GM12801 (cell line): ENCODE data around the gene TOLLIP.

ENCODE experiments used
- TF ChIP-seq, protein P1 (sequence below): IDR thresholded peaks from one replicate; pipeline ENCODE4 v1.5.1; 2011; ENCODE audit warnings: control low read depth; ENCODE audit not compliant: insufficient read length; ENCODE audit errors: extremely low read depth

The TOLLIP gene

DNA sequence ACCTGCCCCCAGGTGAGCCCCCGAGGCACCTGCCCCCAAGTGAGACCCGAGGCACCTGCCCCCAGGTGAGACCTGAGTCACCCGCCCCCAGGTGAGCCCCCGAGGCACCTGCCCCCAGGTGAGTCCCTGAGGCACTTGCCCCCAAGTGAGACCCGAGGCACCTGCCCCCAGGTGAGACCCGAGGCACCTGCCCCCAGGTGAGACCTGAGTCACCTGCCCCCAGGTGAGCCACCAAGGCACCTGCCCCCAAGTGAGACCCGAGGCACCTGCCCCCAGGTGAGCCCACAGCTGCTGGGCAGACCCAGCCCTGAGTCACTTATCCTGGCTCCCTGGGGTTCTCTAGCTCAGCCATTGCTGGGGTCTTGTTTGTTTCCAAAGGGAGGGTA lies 50.4 kb downstream of the TOLLIP start:
- TF ChIP-seq, protein P1, sequence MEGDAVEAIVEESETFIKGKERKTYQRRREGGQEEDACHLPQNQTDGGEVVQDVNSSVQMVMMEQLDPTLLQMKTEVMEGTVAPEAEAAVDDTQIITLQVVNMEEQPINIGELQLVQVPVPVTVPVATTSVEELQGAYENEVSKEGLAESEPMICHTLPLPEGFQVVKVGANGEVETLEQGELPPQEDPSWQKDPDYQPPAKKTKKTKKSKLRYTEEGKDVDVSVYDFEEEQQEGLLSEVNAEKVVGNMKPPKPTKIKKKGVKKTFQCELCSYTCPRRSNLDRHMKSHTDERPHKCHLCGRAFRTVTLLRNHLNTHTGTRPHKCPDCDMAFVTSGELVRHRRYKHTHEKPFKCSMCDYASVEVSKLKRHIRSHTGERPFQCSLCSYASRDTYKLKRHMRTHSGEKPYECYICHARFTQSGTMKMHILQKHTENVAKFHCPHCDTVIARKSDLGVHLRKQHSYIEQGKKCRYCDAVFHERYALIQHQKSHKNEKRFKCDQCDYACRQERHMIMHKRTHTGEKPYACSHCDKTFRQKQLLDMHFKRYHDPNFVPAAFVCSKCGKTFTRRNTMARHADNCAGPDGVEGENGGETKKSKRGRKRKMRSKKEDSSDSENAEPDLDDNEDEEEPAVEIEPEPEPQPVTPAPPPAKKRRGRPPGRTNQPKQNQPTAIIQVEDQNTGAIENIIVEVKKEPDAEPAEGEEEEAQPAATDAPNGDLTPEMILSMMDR, result no peak

DNA sequence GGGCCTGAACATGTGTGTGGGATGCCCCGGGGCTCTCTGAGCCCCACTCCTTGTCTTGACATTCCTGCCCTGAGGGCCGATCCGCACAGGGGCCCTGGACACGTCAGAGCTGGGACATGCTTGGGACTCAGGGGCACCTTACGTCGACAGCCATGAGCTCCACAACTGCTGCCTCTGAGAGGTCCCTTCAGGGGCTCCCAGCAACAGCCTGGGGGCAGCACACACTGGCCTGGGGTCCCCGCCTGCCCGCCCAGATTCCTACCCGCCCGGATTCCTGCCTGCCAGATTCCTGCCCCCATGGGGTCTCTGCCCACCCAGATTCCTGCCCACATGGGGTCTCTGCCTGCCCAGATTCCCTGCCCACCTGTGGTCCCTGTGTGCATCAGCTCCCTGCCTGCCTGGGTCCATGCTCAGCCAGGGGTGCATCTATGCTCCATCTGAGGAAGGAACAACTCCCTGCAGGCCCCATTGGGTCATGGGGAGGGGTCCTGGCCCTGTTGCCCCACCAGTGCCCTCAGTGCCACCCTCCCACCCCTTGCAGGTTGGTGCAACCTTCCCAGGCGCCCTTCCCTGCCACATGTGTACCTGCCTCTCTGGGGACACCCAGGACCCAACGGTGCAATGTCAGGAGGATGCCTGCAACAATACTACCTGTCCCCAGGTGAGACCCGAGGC lies 50.9 kb downstream of the TOLLIP start:
- TF ChIP-seq, protein P1, result no peak

DNA sequence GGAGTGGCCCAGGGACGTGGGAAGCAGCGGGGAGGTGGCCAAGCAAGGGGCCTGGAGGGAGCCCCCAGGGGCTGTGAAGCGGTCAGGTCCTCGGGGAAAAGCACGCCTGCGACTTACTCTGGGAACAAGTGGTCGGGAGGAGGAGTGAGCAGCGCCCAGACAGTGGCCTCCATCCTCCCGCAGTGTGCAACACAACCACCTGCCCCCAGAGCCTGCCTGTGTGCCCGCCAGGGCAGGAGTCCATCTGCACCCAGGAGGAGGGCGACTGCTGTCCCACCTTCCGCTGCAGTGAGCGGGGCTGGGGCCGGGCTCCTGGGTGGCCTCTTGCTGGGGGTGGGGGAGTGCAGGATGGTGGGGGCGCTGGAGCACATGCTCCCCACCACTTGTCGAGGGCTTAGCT lies 51.5 kb downstream of the TOLLIP start:
- TF ChIP-seq, protein P1, result no peak

DNA sequence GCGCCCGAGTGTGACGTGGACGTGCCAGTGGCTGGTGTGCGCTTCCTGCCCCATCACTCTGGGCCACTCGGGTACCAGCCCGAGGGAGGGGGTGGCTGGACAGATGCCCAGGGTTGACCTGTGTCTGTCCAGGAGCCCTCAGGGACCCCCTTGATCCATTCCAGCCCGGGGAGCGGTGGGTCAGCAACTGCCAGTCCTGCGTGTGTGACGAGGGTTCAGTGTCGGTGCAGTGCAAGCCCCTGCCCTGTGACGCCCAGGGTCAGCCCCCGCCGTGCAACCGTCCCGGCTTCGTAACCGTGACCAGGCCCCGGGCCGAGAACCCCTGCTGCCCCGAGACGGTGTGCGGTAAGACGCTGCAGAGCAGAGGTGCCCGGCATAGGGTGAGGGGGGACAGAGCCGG lies 52.1 kb downstream of the TOLLIP start:
- TF ChIP-seq, protein P1, result no peak

DNA sequence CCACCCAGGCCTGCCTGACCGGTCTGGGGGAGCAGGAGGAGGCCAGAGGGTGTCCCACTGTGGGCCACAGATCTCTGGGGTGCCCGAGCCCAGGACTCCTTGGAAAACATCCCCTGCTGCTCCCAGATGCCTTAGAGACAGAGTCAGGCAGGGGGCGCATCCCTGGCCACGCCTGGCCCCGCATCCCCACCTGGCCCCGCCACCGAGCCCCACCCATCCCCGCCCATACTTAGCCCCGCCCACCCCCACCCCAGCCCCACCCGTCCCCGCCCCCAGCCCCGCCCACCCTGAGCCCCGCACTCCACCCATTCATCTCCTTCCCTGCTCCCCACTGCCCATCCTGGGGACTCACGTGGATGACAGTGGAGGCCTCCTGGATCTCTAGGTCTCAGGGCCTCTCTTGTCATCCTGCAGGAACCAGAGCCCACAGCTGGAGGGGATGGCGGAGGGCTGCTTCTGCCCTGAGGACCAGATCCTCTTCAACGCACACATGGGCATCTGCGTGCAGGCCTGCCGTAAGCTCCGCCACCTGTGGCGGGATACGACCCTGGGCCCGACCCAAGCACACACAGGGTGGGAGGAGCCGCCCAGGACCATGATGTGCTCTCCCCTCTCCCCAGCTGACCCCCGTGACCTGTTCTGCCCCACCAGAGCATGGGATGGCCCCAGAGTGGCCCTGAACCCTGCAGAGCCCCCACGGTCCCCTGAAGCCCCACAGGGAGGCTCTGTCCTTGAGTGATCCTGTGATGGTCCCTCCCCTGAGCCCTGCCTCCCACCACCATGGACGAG lies 53.0 kb downstream of the TOLLIP start:
- TF ChIP-seq, protein P1, result no peak

DNA sequence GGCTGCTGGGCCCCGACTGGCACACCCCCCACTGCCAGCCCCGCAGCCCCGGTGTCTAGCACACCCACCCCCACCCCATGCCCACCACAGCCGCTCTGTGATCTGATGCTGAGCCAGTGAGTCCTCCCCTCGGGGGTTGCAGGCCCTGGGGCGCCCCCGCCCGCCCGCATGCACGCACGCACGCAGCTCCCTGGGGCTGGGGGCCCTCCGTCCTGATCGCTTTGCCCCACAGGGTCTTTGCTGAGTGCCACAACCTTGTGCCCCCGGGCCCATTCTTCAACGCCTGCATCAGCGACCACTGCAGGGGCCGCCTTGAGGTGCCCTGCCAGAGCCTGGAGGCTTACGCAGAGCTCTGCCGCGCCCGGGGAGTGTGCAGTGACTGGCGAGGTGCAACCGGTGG lies 54.3 kb downstream of the TOLLIP start:
- TF ChIP-seq, protein P1, result no peak

DNA sequence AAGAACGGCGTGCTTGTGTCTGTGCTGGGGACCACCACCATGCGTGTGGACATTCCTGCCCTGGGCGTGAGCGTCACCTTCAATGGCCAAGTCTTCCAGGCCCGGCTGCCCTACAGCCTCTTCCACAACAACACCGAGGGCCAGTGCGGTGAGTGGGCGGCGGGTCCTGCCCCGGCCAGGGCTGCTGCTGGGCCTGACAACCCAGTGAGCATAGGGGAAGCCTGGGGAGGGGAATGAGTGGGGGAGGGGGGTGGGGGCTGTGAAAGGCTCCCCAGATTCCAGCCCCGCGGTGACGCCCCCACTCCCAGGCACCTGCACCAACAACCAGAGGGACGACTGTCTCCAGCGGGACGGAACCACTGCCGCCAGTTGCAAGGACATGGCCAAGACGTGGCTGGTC lies 54.7 kb downstream of the TOLLIP start:
- TF ChIP-seq, protein P1, result no peak
